Activated CD8-positive, alpha-beta memory T cell treated with anti-CD3 and anti-CD28 coated beads for 1 hour (primary cell): ENCODE measurements around the gene CCL14.
"Not testable (repeated sequence)": the region's sequence is repeated elsewhere in the genome, so short reads cannot be mapped to it uniquely, and the experiment has no call there.

Experiments used
- DNase-seq, 2 donors: peaks; one replicate each; pipeline ENCODE4 v3.0.0-alpha.2; 2020; ENCODE audit warnings: low read depth in 1 of 2; ENCODE audit errors: extremely low read depth in 1 of 2

The CCL14 gene

GRCh38 chr17:35943537-35943936 is 43.0 kb downstream of the CCL14 start, which contains the start of gene LYZL6:
Gene LYZL6, minus strand, starts transcription at chr17:35943713. Its CDS starts 4,357 bp downstream, at chr17:35939356.
- DNase-seq: no peak

- no peak for DNase-seq
Measured at GRCh38 chr17:35942588-35943186, 43.8 kb downstream of the CCL14 start.

GRCh38 chr17:35938492-35938891 is 48.0 kb downstream of the CCL14 start:
- DNase-seq: not testable (repeated sequence)

- no peak for DNase-seq
Measured at GRCh38 chr17:35936063-35936462, 50.5 kb downstream of the CCL14 start.

- no peak for DNase-seq
Measured at GRCh38 chr17:35934760-35935159, 51.8 kb downstream of the CCL14 start.
